Caco-2 (cell line): Measurements from ENCODE around the gene CDC37L1. TPM values are rescaled to one million over a fixed set of nuclear protein-coding genes. Genes with fewer than 3 reads are reported as not detected.

Source experiments
- BruUV-seq: library from RNA; stranded (reverse); fragments of 400-500 nt; replicated peaks from 2 replicates; lab custom pipeline; 2021; lab: Mats Ljungman, UMichigan
- CTCF ChIA-PET: fragments of 300-600 bp; sonication (Branson Sonifier 250); formaldehyde crosslinking; loops from one replicate; lab custom pipeline; 2022; ENCODE audit warnings: antibody characterized with exemption; lab: Charles Lee
- POLR2A ChIA-PET: fragments of 300-600 bp; sonication (Branson Sonifier 250); formaldehyde crosslinking; loops from one replicate; lab custom pipeline; 2022; ENCODE audit warnings: antibody characterized with exemption; lab: Charles Lee
- DNase-seq, 2 experiments: peaks; one replicate each; pipeline versions ENCODE4 v3.0.0 to v3.0.0-alpha.2; 2020 to 2022
- H3K27me3 ChIP-seq: replicated peaks from 2 replicates; pipeline ENCODE4 v1.6.0; 2011; ENCODE audit warnings: low read length; ENCODE audit not compliant: control insufficient read depth, insufficient read depth
- H3K36me3 ChIP-seq: 2 replicates; pipeline ENCODE4 v1.5.1; 2011; ENCODE audit warnings: low read length; ENCODE audit not compliant: control insufficient read depth, insufficient read depth
- H3K4me1 ChIP-seq: fragments of 250-450 bp; sonication (Bioruptor Pico); 2 replicates; pipeline ENCODE4 v1.5.1; 2020; ENCODE audit warnings: mild to moderate bottlenecking
- H3K4me3 ChIP-seq: 2 replicates; pipeline ENCODE4 v1.5.1; 2011; ENCODE audit warnings: low read depth, mild to moderate bottlenecking, control low read depth, low read length
- H3K9me3 ChIP-seq: fragments of 250-450 bp; sonication (Bioruptor Pico); 2 replicates; pipeline ENCODE4 v1.5.1; 2020; ENCODE audit warnings: mild to moderate bottlenecking, moderate library complexity
- H3K27ac Mint-ChIP-seq: one replicate; pipeline ENCODE4 v1.8.0; 2022; ENCODE audit warnings: mixed read lengths; ENCODE audit not compliant: unreplicated experiment
- H3K27me3 Mint-ChIP-seq: one replicate; pipeline ENCODE4 v1.8.0; 2022; ENCODE audit warnings: mixed read lengths; ENCODE audit not compliant: insufficient read depth, unreplicated experiment
- H3K36me3 Mint-ChIP-seq: one replicate; pipeline ENCODE4 v1.8.0; 2022; ENCODE audit warnings: mild to moderate bottlenecking, mixed read lengths; ENCODE audit not compliant: insufficient read depth, unreplicated experiment
- H3K4me1 Mint-ChIP-seq: one replicate; pipeline ENCODE4 v1.8.0; 2022; ENCODE audit warnings: low read depth, mixed read lengths; ENCODE audit not compliant: unreplicated experiment
- H3K4me3 Mint-ChIP-seq: one replicate; pipeline ENCODE4 v1.8.0; 2022; ENCODE audit warnings: mild to moderate bottlenecking, moderate library complexity, mixed read lengths; ENCODE audit not compliant: unreplicated experiment
- H3K9me3 Mint-ChIP-seq: one replicate; pipeline ENCODE4 v1.8.0; 2022; ENCODE audit warnings: mixed read lengths; ENCODE audit not compliant: unreplicated experiment
- CTCF ChIP-seq, 2 experiments: fragments of 200-600 bp in 1 of 2; IDR thresholded peaks; 1 replicate in 1 of 2; 2 replicates in 1 of 2; pipeline versions ENCODE4 v1.5.1 to v1.8.0; 2011 to 2022; ENCODE audit warnings: antibody characterized with exemption in 1 of 2, control low read depth in 1 of 2, inconsistent platforms in 1 of 2, low read depth in 1 of 2, low read length in 1 of 2, mild to moderate bottlenecking in 1 of 2, moderate library complexity in 1 of 2; ENCODE audit not compliant: insufficient read depth in 1 of 2, severe bottlenecking in 1 of 2, unreplicated experiment in 1 of 2
- intact Hi-C: fragments of 100-400 bp; cut with micrococcal nuclease; formaldehyde crosslinking; loops from one replicate; pipeline ENCODE4 v1.10.0; 2022; ENCODE audit not compliant: unreplicated experiment
- total RNA-seq: library from RNA; stranded (reverse); gene quantifications from 2 replicates; pipeline ENCODE4 v1.2.3, GENCODE V29; 2022

Gene CDC37L1
- total RNA-seq, 1 experiment from 2014 or later, result 9.3 TPM

- Mint-ChIP-seq H3K4me3 (no peak overlapping the region), H3K36me3 (peaks cover 24% of the 10 kb centered on the region), H3K4me1 (no peaks in the 10 kb centered on the region), H3K27me3 (no peaks in the 10 kb centered on the region), H3K9me3 (no peaks in the 10 kb centered on the region), H3K27ac (no peak overlapping the region)
- 0 out of 2 replicates have a peak, but pooled peaks cover 6% of the 10 kb centered on the region for H3K4me1 ChIP-seq
- intact Hi-C loops, result no loop called here
- POLR2A ChIA-PET, result no interaction called here
- CTCF ChIA-PET, result no interaction called here
- DNase-seq, result no peak
- no peak overlapping the region for H3K4me3 ChIP-seq
- TF ChIP-seq CTCF (IDR thresholded peaks at IDR 0.05; ENCODE audit: insufficient read depth in 1 of 2, low read depth in 1 of 2, low read length in 1 of 2, severe bottlenecking in 1 of 2, unreplicated experiment in 1 of 2), result no peak
- no TSS peak for BruUV-seq
- no peaks in the 10 kb centered on the region for H3K9me3 ChIP-seq
- no peaks in the 10 kb centered on the region for H3K36me3 ChIP-seq
- H3K27me3 ChIP-seq, result no peaks in the 10 kb centered on the region
These were observed 24.8 kb downstream of the CDC37L1 start for GRCh38 chr9:4704129-4704528.

GRCh38 chr9:4706021-4706420 lies 26.7 kb downstream of the CDC37L1 start:
- H3K36me3 Mint-ChIP-seq, result peaks cover 23% of the 10 kb centered on the region
- POLR2A ChIA-PET, result no interaction called here

GRCh38 chr9:4706971-4707622 lies 27.7 kb downstream of the CDC37L1 start:
- no TSS peak for BruUV-seq
- intact Hi-C loops, result no loop called here

More at GRCh38 chr9:4706021-4706420, 26.7 kb downstream of the CDC37L1 start:
- H3K27ac Mint-ChIP-seq, result no peak overlapping the region
- no peak for TF ChIP-seq CTCF (IDR thresholded peaks at IDR 0.05; ENCODE audit: insufficient read depth in 1 of 2, low read depth in 1 of 2, low read length in 1 of 2, severe bottlenecking in 1 of 2, unreplicated experiment in 1 of 2)
- H3K4me3 Mint-ChIP-seq, result no peak overlapping the region
- Histone ChIP-seq H3K27me3 (no peaks in the 10 kb centered on the region), H3K4me1 (no peaks in the 10 kb centered on the region), H3K36me3 (no peaks in the 10 kb centered on the region), H3K4me3 (no peak overlapping the region), H3K9me3 (no peaks in the 10 kb centered on the region)
- intact Hi-C loops, result no loop called here
- H3K9me3 Mint-ChIP-seq, result no peaks in the 10 kb centered on the region
- H3K27me3 Mint-ChIP-seq, result no peaks in the 10 kb centered on the region
- H3K4me1 Mint-ChIP-seq, result no peaks in the 10 kb centered on the region
- BruUV-seq, result no TSS peak
- DNase-seq, result no peak
- CTCF ChIA-PET, result no interaction called here

More at GRCh38 chr9:4706971-4707622, 27.7 kb downstream of the CDC37L1 start:
- H3K36me3 Mint-ChIP-seq, result peaks cover 22% of the 10 kb centered on the region
- Histone ChIP-seq H3K36me3 (no peaks in the 10 kb centered on the region), H3K27me3 (no peaks in the 10 kb centered on the region), H3K9me3 (no peaks in the 10 kb centered on the region), H3K4me1 (no peaks in the 10 kb centered on the region), H3K4me3 (no peak overlapping the region)
- H3K27me3 Mint-ChIP-seq, result no peaks in the 10 kb centered on the region
- ChIA-PET POLR2A (no interaction called here), CTCF (no interaction called here)
- H3K27ac Mint-ChIP-seq, result no peak overlapping the region
- TF ChIP-seq CTCF (IDR thresholded peaks at IDR 0.05; ENCODE audit: insufficient read depth in 1 of 2, low read depth in 1 of 2, low read length in 1 of 2, severe bottlenecking in 1 of 2, unreplicated experiment in 1 of 2), result no peak
- H3K4me3 Mint-ChIP-seq, result no peak overlapping the region
- no peak for DNase-seq
- no peaks in the 10 kb centered on the region for H3K9me3 Mint-ChIP-seq
- no peaks in the 10 kb centered on the region for H3K4me1 Mint-ChIP-seq
